HG02623 (cell line): ENCODE data around the gene CTCF.

Experiments
- ATAC-seq: cut with Tn5 transposase; IDR thresholded peaks from one replicate; pipeline ENCODE4 v1.9.1; 2021; ENCODE audit warnings: moderate library complexity; ENCODE audit not compliant: unreplicated experiment

The CTCF gene

GRCh38 chr16:67675579-67675935, 113.2 kb downstream of the CTCF start:
- ATAC-seq: no peak

GRCh38 chr16:67675999-67676398, 113.7 kb downstream of the CTCF start:
- ATAC-seq: no peak

GRCh38 chr16:67676516-67676915, 114.2 kb downstream of the CTCF start:
- ATAC-seq: no peak

GRCh38 chr16:67676939-67677338, 114.6 kb downstream of the CTCF start:
- no peak for ATAC-seq

- ATAC-seq: no peak
Observed at GRCh38 chr16:67677712-67678111, 115.4 kb downstream of the CTCF start.

GRCh38 chr16:67678354-67679023, 116.2 kb downstream of the CTCF start:
- ATAC-seq: no peak

GRCh38 chr16:67679935-67680897, 117.9 kb downstream of the CTCF start:
- ATAC-seq: no peak

GRCh38 chr16:67683767-67684166, 121.4 kb downstream of the CTCF start:
- ATAC-seq: no peak

- ATAC-seq: no peak
Observed at GRCh38 chr16:67685388-67686112, 123.2 kb downstream of the CTCF start.
